GM10248 (cell line): ENCODE measurements around the gene RASSF1.
A peak's percentile ranks its signal among the peaks of the same experiment; 100 is the strongest.

Experiments
- CTCF ChIA-PET: fragments of 300-600 bp; sonication (Branson Sonifier 250); formaldehyde crosslinking; extraction: SDS; loops from one replicate; lab custom pipeline; 2021; ENCODE audit warnings: antibody characterized with exemption; lab: Yijun Ruan, JAX
- POLR2A ChIA-PET: fragments of 350-650 bp; sonication (Branson Sonifier 250); formaldehyde crosslinking; extraction: SDS; loops from one replicate; lab custom pipeline; 2020; ENCODE audit warnings: antibody characterized with exemption; lab: Yijun Ruan, JAX
- DNase-seq: peaks from one replicate; pipeline ENCODE4 v3.0.0; 2012; ENCODE audit errors: extremely low spot score
- CTCF ChIP-seq: IDR thresholded peaks from 2 replicates; pipeline ENCODE4 v1.5.1; 2012; ENCODE audit warnings: mild to moderate bottlenecking, low read depth; ENCODE audit errors: extremely low read depth, missing control alignments, control extremely low read depth

Gene RASSF1

GRCh38 chr3:50340448-50341329 is at the start of gene RASSF1:
Gene RASSF1 (minus strand): TSS chr3:50340836. CDS start chr3:50340805, 31 bp downstream.
- CTCF ChIA-PET, result interaction anchor here (1.0 to 6.6 kb wide), 4 partner anchors 8 to 202 kb away, joined by 3 to 55 read pairs (median 6); partner anchors contain the start of genes CYB561D2 and NPRL2
- POLR2A ChIA-PET, result interaction anchor here (1.1 kb wide), 1 partner anchor 10 kb away, joined by 7 read pairs; the partner anchor contains the start of genes CYB561D2 and NPRL2
- TF ChIP-seq CTCF, result no peak
- DNase-seq, result peak; percentile 70

GRCh38 chr3:50389414-50389767 is 48.8 kb upstream of the RASSF1 start:
- TF ChIP-seq CTCF, result no peak
- ChIA-PET CTCF (no interaction called here), POLR2A (interaction anchor here (0.6 kb wide), 1 partner anchor 41 kb away, joined by 4 read pairs; no protein-coding TSS in a partner anchor)
- no peak for DNase-seq

GRCh38 chr3:50388720-50389413 is 48.2 kb upstream of the RASSF1 start:
- TF ChIP-seq CTCF, result no peak
- CTCF ChIA-PET, result no interaction called here
- no peak for DNase-seq
- POLR2A ChIA-PET, result no interaction called here

- ChIA-PET POLR2A (no interaction called here), CTCF (no interaction called here)
- DNase-seq, result no peak
- peak; percentile 8 for TF ChIP-seq CTCF
Observed at GRCh38 chr3:50388016-50388719, 47.5 kb upstream of the RASSF1 start.

GRCh38 chr3:50385754-50386153 is 45.1 kb upstream of the RASSF1 start:
- no peak for TF ChIP-seq CTCF
- ChIA-PET POLR2A (no interaction called here), CTCF (interaction anchor here (0.9 kb wide), 1 partner anchor 156 kb away, joined by 3 read pairs; no protein-coding TSS in a partner anchor)
- no peak for DNase-seq

GRCh38 chr3:50383750-50384149 is 43.1 kb upstream of the RASSF1 start:
- POLR2A ChIA-PET, result no interaction called here
- CTCF ChIA-PET, result no interaction called here
- no peak for DNase-seq
- no peak for TF ChIP-seq CTCF
